ENCODE results near the gene HNRNPA2B1.

HNRNPA2B1 gene

GRCh38 chr7:26151953-26152781, 48.4 kb downstream of the HNRNPA2B1 start, which contains the start of gene NFE2L3:
TSS of gene NFE2L3 (plus strand) at chr7:26152198. CDS start at chr7:26152499, 301 bp downstream.
- H2AFZ ChIP-seq (ENCODE audit: low read length), result peak within 1 kb of the TSS; percentile 82
- H4K20me1 ChIP-seq (ENCODE audit: insufficient read depth, low read length), result no peaks in the 10 kb centered on the region
- no peaks in the 10 kb centered on the region for H3K9me3 ChIP-seq (replicated peaks; ENCODE audit: insufficient read depth, low read length)
- H3K4me2 ChIP-seq (ENCODE audit: low read depth, low read length), result peak within 1 kb of the TSS; percentile 85
- H3K9ac ChIP-seq (ENCODE audit: low read length), result peak within 1 kb of the TSS; percentile 84
- TF ChIP-seq EZH2 (optimal IDR thresholded peaks at IDR 0.05; ENCODE audit: low read depth, low read length), result no peak
- no peak for TF ChIP-seq EZH2phosphoT487 (IDR thresholded peaks at IDR 0.05; ENCODE audit: low read length)
- no peak for TF ChIP-seq CTCF (IDR thresholded peaks at IDR 0.05; ENCODE audit: low read length)
- H3K27ac ChIP-seq (ENCODE audit: low read length), result peak within 1 kb of the TSS; percentile 84; the same call in 1 of the 2 replicates
- H3K27me3 ChIP-seq (replicated peaks; ENCODE audit: insufficient read depth, low read length), result no peaks in the 10 kb centered on the region
- H3K9me2 ChIP-seq (replicated peaks; ENCODE audit: insufficient read depth, low read length), result no peaks in the 10 kb centered on the region
- no peaks in the 10 kb centered on the region for H3K36me3 ChIP-seq (replicated peaks; ENCODE audit: insufficient read depth, low read length)
- H3K79me2 ChIP-seq (ENCODE audit: low read length), result peaks cover 40% of the 10 kb centered on the region
- H3K4me3 ChIP-seq (ENCODE audit: low read length), result peak within 1 kb of the TSS; percentile 88
- DNase-seq, result peak; percentile 93
- peaks cover 34% of the 10 kb centered on the region for H3F3A ChIP-seq (ENCODE audit: insufficient read depth, low read length)
- peaks cover 26% of the 10 kb centered on the region for H3K4me1 ChIP-seq (ENCODE audit: low read length)

DNA sequence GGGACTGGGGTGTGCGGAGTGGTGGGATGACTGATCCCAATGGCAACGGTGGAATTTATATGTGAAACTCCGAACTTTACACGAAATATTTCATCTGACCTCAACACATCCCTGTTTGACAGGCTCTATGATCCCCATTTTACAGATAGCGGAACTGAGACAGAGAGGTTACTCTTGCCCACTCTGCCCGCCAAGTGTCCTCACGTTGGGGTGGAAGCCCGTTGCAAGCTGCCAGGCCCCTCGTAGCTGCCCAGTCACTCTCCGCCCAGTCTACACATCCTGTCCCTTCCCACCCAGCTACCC, 48.9 kb downstream of the HNRNPA2B1 start:
- no peak for DNase-seq
- Histone ChIP-seq H3K4me1 (ENCODE audit: low read length) (peaks cover 26% of the 10 kb centered on the region), H2AFZ (ENCODE audit: low read length) (peak overlapping the region; percentile 82), H3K9ac (ENCODE audit: low read length) (peak overlapping the region; percentile 41; the same call in 1 of the 2 replicates), H3K4me2 (ENCODE audit: low read depth, low read length) (peak overlapping the region; percentile 70), H3K9me2 (replicated peaks; ENCODE audit: insufficient read depth, low read length) (no peaks in the 10 kb centered on the region), H3F3A (ENCODE audit: insufficient read depth, low read length) (peaks cover 28% of the 10 kb centered on the region), H3K4me3 (ENCODE audit: low read length) (peak overlapping the region; percentile 62), H3K36me3 (replicated peaks; ENCODE audit: insufficient read depth, low read length) (no peaks in the 10 kb centered on the region), H3K79me2 (ENCODE audit: low read length) (peaks cover 37% of the 10 kb centered on the region), H3K27ac (ENCODE audit: low read length) (no peak overlapping the region), H4K20me1 (ENCODE audit: insufficient read depth, low read length) (no peaks in the 10 kb centered on the region), H3K9me3 (replicated peaks; ENCODE audit: insufficient read depth, low read length) (no peaks in the 10 kb centered on the region), H3K27me3 (replicated peaks; ENCODE audit: insufficient read depth, low read length) (no peaks in the 10 kb centered on the region)
- TF ChIP-seq EZH2phosphoT487 (IDR thresholded peaks at IDR 0.05; ENCODE audit: low read length), result no peak
- TF ChIP-seq CTCF (IDR thresholded peaks at IDR 0.05; ENCODE audit: low read length), result no peak
- TF ChIP-seq EZH2 (optimal IDR thresholded peaks at IDR 0.05; ENCODE audit: low read depth, low read length), result no peak

DNA sequence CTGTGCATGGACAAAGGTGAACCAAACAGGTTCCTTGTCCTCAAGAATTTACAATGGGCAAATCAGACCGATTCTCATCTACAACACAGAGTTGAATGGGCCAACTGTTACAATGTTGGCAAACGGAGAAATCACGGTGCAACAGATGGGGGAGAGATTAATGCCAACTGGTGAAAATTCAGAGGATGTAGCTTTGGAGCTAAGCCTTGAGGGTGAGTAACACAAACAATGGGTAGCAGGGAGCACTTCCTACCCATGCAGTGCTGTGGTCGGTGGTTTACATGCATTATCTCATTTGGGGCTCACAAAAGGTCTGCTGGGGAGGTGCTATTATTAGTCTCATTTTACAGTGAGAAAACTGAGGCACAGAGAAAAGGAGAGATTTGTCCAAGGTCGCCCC, 49.5 kb downstream of the HNRNPA2B1 start:
- no peak overlapping the region for H3K27ac ChIP-seq (ENCODE audit: low read length)

More for the DNA sequence above, 49.5 kb downstream of the HNRNPA2B1 start:
- Histone ChIP-seq H3K79me2 (ENCODE audit: low read length) (peaks cover 37% of the 10 kb centered on the region), H4K20me1 (ENCODE audit: insufficient read depth, low read length) (no peaks in the 10 kb centered on the region), H3K27me3 (replicated peaks; ENCODE audit: insufficient read depth, low read length) (no peaks in the 10 kb centered on the region), H3F3A (ENCODE audit: insufficient read depth, low read length) (peaks cover 23% of the 10 kb centered on the region), H3K4me1 (ENCODE audit: low read length) (peaks cover 26% of the 10 kb centered on the region), H3K9me2 (replicated peaks; ENCODE audit: insufficient read depth, low read length) (no peaks in the 10 kb centered on the region), H3K36me3 (replicated peaks; ENCODE audit: insufficient read depth, low read length) (no peaks in the 10 kb centered on the region), H3K4me3 (ENCODE audit: low read length) (peak overlapping the region; percentile 62; the same call in 1 of the 2 replicates), H3K9me3 (replicated peaks; ENCODE audit: insufficient read depth, low read length) (no peaks in the 10 kb centered on the region), H2AFZ (ENCODE audit: low read length) (peak overlapping the region; percentile 82), H3K4me2 (ENCODE audit: low read depth, low read length) (peak overlapping the region; percentile 70; the same call in 1 of the 2 replicates), H3K9ac (ENCODE audit: low read length) (no peak overlapping the region)
- no peak for DNase-seq
- TF ChIP-seq CTCF (IDR thresholded peaks at IDR 0.05; ENCODE audit: low read length), result no peak
- TF ChIP-seq EZH2phosphoT487 (IDR thresholded peaks at IDR 0.05; ENCODE audit: low read length), result no peak
- TF ChIP-seq EZH2 (optimal IDR thresholded peaks at IDR 0.05; ENCODE audit: low read depth, low read length), result no peak

All from MM.1S (cell line).